Heart right ventricle (tissue), 16 donors: Measurements from ENCODE around the gene MATCAP1. TPM values are rescaled to one million over a fixed set of nuclear protein-coding genes. Genes with fewer than 3 reads are reported as not detected.

Experiments used
- ATAC-seq, 8 donors: fragments of 200-7000 bp; cut with Tn5 transposase; one replicate each; pipeline ENCODE4 v1.9.1; 2020; ENCODE audit warnings: mild to moderate bottlenecking in 8 of 8, moderate library complexity in 8 of 8, moderate number of reproducible peaks in 1 of 8
- DNase-seq, 2 donors: peaks; one replicate each; pipeline ENCODE4 v3.0.0-alpha.2; 2020
- H3K27ac ChIP-seq, 10 donors: fragments of 200-600 bp; sonication (generic) in 2 of 10; one replicate each; pipeline versions ENCODE4 v1.5.0 to v1.8.0; 2020 to 2022; ENCODE audit warnings: mild to moderate bottlenecking in 3 of 10
- H3K27me3 ChIP-seq, 7 donors: fragments of 200-600 bp; one replicate each; pipeline ENCODE4 v1.8.0; 2021 to 2022; ENCODE audit warnings: mild to moderate bottlenecking in 2 of 7
- H3K36me3 ChIP-seq, 9 donors: fragments of 200-600 bp; sonication (generic) in 1 of 9; one replicate each; pipeline versions ENCODE4 v1.5.0 to v1.8.0; 2020 to 2022; ENCODE audit warnings: mild to moderate bottlenecking in 2 of 9
- H3K4me1 ChIP-seq, 9 donors: fragments of 200-600 bp; sonication (generic) in 1 of 9; one replicate each; pipeline versions ENCODE4 v1.5.0 to v1.8.0; 2020 to 2022; ENCODE audit warnings: mild to moderate bottlenecking in 4 of 9
- H3K4me3 ChIP-seq, 10 donors: fragments of 200-600 bp; sonication (generic) in 2 of 10; one replicate each; pipeline versions ENCODE4 v1.5.0 to v1.8.0; 2020 to 2022; ENCODE audit warnings: mild to moderate bottlenecking in 7 of 10, moderate library complexity in 2 of 10
- H3K9me3 ChIP-seq, 11 donors: fragments of 200-600 bp in 10 of 11; sonication (generic) in 2 of 11; one replicate each; pipeline versions ENCODE4 v1.5.0 to v1.8.0; 2013 to 2022; ENCODE audit warnings: mild to moderate bottlenecking in 2 of 11, control low read depth in 1 of 11, moderate library complexity in 1 of 11
- CTCF ChIP-seq, 9 donors: fragments of 200-600 bp; sonication (generic) in 2 of 9; IDR thresholded peaks; one replicate each; pipeline versions ENCODE4 v1.5.0 to v1.8.0; 2021 to 2022; ENCODE audit warnings: antibody characterized with exemption in 9 of 9, mild to moderate bottlenecking in 5 of 9, moderate library complexity in 1 of 9
- WGBS, 2 donors: extraction: QIAGEN DNeasy Blood & Tissue Kit; methylation state at CpG; one replicate each; pipeline ENCODE4 v1.1.7; 2013; ENCODE audit warnings: inconsistent platforms in 1 of 2; 5-methylcytosine and 5-hydroxymethylcytosine counted together
- intact Hi-C, 10 donors: fragments of 100-400 bp; cut with DNase I; formaldehyde crosslinking; loops; one replicate each; pipeline versions ENCODE4 v1.11.1 to v1.14.2; 2022
- polyA plus RNA-seq, 2 donors: library from polyadenylated mRNA; stranded (reverse); fragments of 200-250 nt; gene quantifications; one replicate each; pipeline ENCODE4 v1.2.3, GENCODE V29; 2013
- total RNA-seq, 10 donors: library from RNA; stranded (reverse); fragmentation: NEBNext Ultra II Directional in 3 of 10; extraction: Animal tissue kit (Norgen Biotek cat#: 25700) in 3 of 10; gene quantifications; one replicate each; pipeline versions ENCODE4 v1.2.1 to v1.2.4, GENCODE V29; 2021 to 2023
- donor health status: Arrhythmogenic right ventricular cardiomyopathy.
- donor health status: ischemic (EF 13 %, LVEDD 7.1; RV severe dilation, severe dysfunction).
- donor health status: healthy with polysubstance abuse.
- donor health status: DM: no; HTN: yes; CAD: no.
- donor health status: DM: no; HTN: no; CAD: no.
- donor health status: ischemic (EF 25% LVEDD 6.9; RV normal size, moderate dysfunction).
- donor health status: ischemic (EF 25% LVEDD 5.7; RV mildly dilated, moderate dysfunction).
- donor health status: healthy.
- donor health status: DM: yes; HTN: yes; CAD: no.
- donor health status: Ischemic cardiomyopathy.
- donor health status: ischemic (EF 35%, LVEDD 5.7; RV mildly dilated, moderate dysfunction).
- donor health status: nonischemic (EF 11% LVEDD 7.7; RV severe dilation, severe dysfunction).
- donor health status: DM: yes; HTN: yes; CAD: no.
- donor health status: PGD.
- donor health status: ischemic (EF 29% LVEDD 5.4; RV normal size, mild dysfunction).
- donor health status: nonischemic (EF 23%, LVEDD 6.1; RV moderate dilation, normal function).

MATCAP1 gene
- total and polyA plus RNA-seq, 12 donors, result 8.0 to 30.9 (median 13.1) TPM

- no peak for DNase-seq
- WGBS, 2 donors, result 96 to 99% methylated on average over 13 of the region's 13 CpGs
- no peaks in the 10 kb centered on the region for H3K9me3 ChIP-seq
- no peaks in the 10 kb centered on the region for H3K4me1 ChIP-seq
- H3K36me3 ChIP-seq, result peaks cover 0 to 100% (median 60%) of the 10 kb centered on the region in 9 donors
- no peak for TF ChIP-seq CTCF (IDR thresholded peaks at IDR 0.05)
- intact Hi-C loops, result no loop called here
- peak overlapping the region in 1 of 10 donors; percentile 44 for H3K27ac ChIP-seq
- no peak overlapping the region for H3K4me3 ChIP-seq
- H3K27me3 ChIP-seq, result no peaks in the 10 kb centered on the region
- peak in 4 of 8 donors; percentile 23 to 70 (median 44) for ATAC-seq
These were observed 42.4 kb downstream of the MATCAP1 start for GRCh38 chr16:67141391-67141790.

DNA sequence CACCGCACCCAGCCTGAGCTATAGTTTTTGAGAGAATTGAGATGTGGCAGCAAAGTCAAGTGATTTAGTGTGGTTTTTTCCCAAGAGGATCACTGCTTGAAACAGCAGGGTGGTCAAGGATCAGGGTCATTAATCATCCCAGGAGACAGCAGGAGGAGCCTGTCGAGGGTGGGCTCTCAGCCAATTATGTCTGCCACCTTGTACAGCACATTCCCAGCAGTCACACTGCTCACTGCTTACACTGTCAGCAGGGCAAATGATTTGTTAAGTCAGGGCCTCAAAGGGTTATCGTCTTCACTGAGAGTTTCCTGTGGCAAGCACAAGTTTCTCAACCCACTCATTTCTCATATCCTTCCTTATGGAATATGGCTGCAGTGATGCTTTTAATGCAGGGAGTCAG is 46.2 kb downstream of the MATCAP1 start:
- ATAC-seq (no peak), DNase-seq (no peak)
- H3K4me3 ChIP-seq, result no peak overlapping the region
- no peak for TF ChIP-seq CTCF (IDR thresholded peaks at IDR 0.05)
- no peaks in the 10 kb centered on the region for H3K9me3 ChIP-seq
- H3K27me3 ChIP-seq, result no peaks in the 10 kb centered on the region
- 44 to 55% methylated on average over 3 of the region's 3 CpGs for WGBS, 2 donors
- intact Hi-C loops, result no loop called here
- no peaks in the 10 kb centered on the region for H3K4me1 ChIP-seq
- H3K36me3 ChIP-seq, result peaks cover 0 to 100% (median 78%) of the 10 kb centered on the region in 9 donors
- no peak overlapping the region for H3K27ac ChIP-seq

- DNase-seq (no peak), ATAC-seq (peak in 1 of 8 donors; percentile 33)
- no peaks in the 10 kb centered on the region for H3K27me3 ChIP-seq
- no peak overlapping the region for H3K27ac ChIP-seq
- peaks cover 0 to 16% (median 0%) of the 10 kb centered on the region in 9 donors for H3K4me1 ChIP-seq
- 74 to 86% methylated on average over 3 of the region's 3 CpGs for WGBS, 2 donors
- peaks cover 0 to 94% (median 23%) of the 10 kb centered on the region in 9 donors for H3K36me3 ChIP-seq
- intact Hi-C loops, result no loop called here
- no peaks in the 10 kb centered on the region for H3K9me3 ChIP-seq
- H3K4me3 ChIP-seq, result no peak overlapping the region
- no peak for TF ChIP-seq CTCF (IDR thresholded peaks at IDR 0.05)
These were observed 54.3 kb downstream of the MATCAP1 start for GRCh38 chr16:67129422-67129821.

GRCh38 chr16:67128887-67129286 is 54.9 kb downstream of the MATCAP1 start:
- Histone ChIP-seq H3K27me3 (no peaks in the 10 kb centered on the region), H3K9me3 (no peaks in the 10 kb centered on the region), H3K4me3 (no peak overlapping the region), H3K27ac (no peak overlapping the region), H3K4me1 (peaks cover 0 to 16% (median 0%) of the 10 kb centered on the region in 9 donors), H3K36me3 (peaks cover 0 to 94% (median 18%) of the 10 kb centered on the region in 9 donors)
- 94 to 97% methylated on average over 3 of the region's 3 CpGs for WGBS, 2 donors
- DNase-seq (no peak), ATAC-seq (no peak)
- no peak for TF ChIP-seq CTCF (IDR thresholded peaks at IDR 0.05)
- intact Hi-C loops, result no loop called here
